GM23338 (cell line): Measurements from ENCODE around the gene ARHGEF37. TPM values are rescaled to one million over a fixed set of nuclear protein-coding genes. Genes with fewer than 3 reads are reported as not detected.

Experiments
- ATAC-seq: fragments of 200-7000 bp; cut with Tn5 transposase; 3 replicates; pipeline ENCODE4 v1.9.1; 2020
- DNase-seq: peaks from one replicate; pipeline ENCODE4 v3.0.0-alpha.2; 2015; ENCODE audit warnings: low spot score
- H2AFZ ChIP-seq: fragments of 200-600 bp; sonication (generic); 2 replicates; pipeline ENCODE4 v1.8.0; 2016; ENCODE audit warnings: antibody characterized with exemption, mild to moderate bottlenecking, moderate library complexity
- H3F3A ChIP-seq: fragments of 200-600 bp; sonication (generic); replicated peaks from 2 replicates; pipeline ENCODE4 v1.8.0; 2017; ENCODE audit warnings: antibody characterized with exemption, mixed run types, low read depth
- H3K27ac ChIP-seq: fragments of 200-600 bp; sonication (generic); 2 replicates; pipeline ENCODE4 v1.6.1; 2016; ENCODE audit warnings: low read depth
- H3K27me3 ChIP-seq: fragments of 200-600 bp; sonication (generic); 2 replicates; pipeline ENCODE4 v1.8.0; 2016; ENCODE audit warnings: mild to moderate bottlenecking, mixed run types, moderate library complexity; ENCODE audit not compliant: insufficient read depth
- H3K36me3 ChIP-seq: fragments of 200-600 bp; sonication (generic); 2 replicates; pipeline ENCODE4 v1.8.0; 2016; ENCODE audit warnings: mild to moderate bottlenecking; ENCODE audit not compliant: insufficient read depth
- H3K4me1 ChIP-seq: fragments of 200-600 bp; sonication (generic); 2 replicates; pipeline ENCODE4 v1.8.0; 2016; ENCODE audit warnings: mild to moderate bottlenecking, moderate library complexity; ENCODE audit not compliant: insufficient read depth
- H3K4me2 ChIP-seq: fragments of 200-600 bp; sonication (generic); 2 replicates; pipeline ENCODE4 v1.7.1; 2017; ENCODE audit warnings: mixed run types
- H3K4me3 ChIP-seq: fragments of 200-600 bp; sonication (generic); 2 replicates; pipeline ENCODE4 v1.6.1; 2016; ENCODE audit warnings: mixed run types
- H3K79me2 ChIP-seq: fragments of 200-600 bp; sonication (generic); replicated peaks from 2 replicates; pipeline ENCODE4 v1.8.0; 2017; ENCODE audit warnings: mild to moderate bottlenecking; ENCODE audit not compliant: insufficient read depth
- H3K9me2 ChIP-seq: fragments of 200-600 bp; sonication (generic); 2 replicates; pipeline ENCODE4 v1.8.0; 2017; ENCODE audit not compliant: insufficient read depth
- H4K20me1 ChIP-seq: fragments of 200-600 bp; sonication (generic); replicated peaks from 2 replicates; pipeline ENCODE4 v1.8.0; 2017; ENCODE audit warnings: mild to moderate bottlenecking; ENCODE audit not compliant: insufficient read depth
- H3K27ac Mint-ChIP-seq: 2 replicates; pipeline ENCODE4 v1.8.0; 2020; ENCODE audit warnings: inconsistent platforms, mild to moderate bottlenecking, moderate library complexity, mixed read lengths
- H3K27me3 Mint-ChIP-seq: 3 replicates; pipeline ENCODE4 v1.8.0; 2022; ENCODE audit warnings: low read depth, mild to moderate bottlenecking, moderate library complexity, mixed read lengths, inconsistent platforms; ENCODE audit not compliant: insufficient read depth, poor library complexity
- H3K36me3 Mint-ChIP-seq: 3 replicates; pipeline ENCODE4 v1.8.0; 2021; ENCODE audit warnings: low read depth, mild to moderate bottlenecking, inconsistent platforms, moderate library complexity, mixed read lengths
- H3K4me1 Mint-ChIP-seq: 3 replicates; pipeline ENCODE4 v1.8.0; 2020; ENCODE audit warnings: mild to moderate bottlenecking, inconsistent platforms, mixed read lengths
- H3K4me3 Mint-ChIP-seq: 3 replicates; pipeline ENCODE4 v1.8.0; 2021; ENCODE audit warnings: moderate library complexity, mild to moderate bottlenecking, inconsistent platforms, mixed read lengths
- H3K9me3 Mint-ChIP-seq: 3 replicates; pipeline ENCODE4 v1.8.0; 2020; ENCODE audit warnings: moderate library complexity, mild to moderate bottlenecking, inconsistent platforms, mixed read lengths
- EZH2 ChIP-seq: fragments of 200-600 bp; sonication (generic); IDR thresholded peaks from one replicate; pipeline ENCODE4 v1.8.0; 2017; ENCODE audit warnings: antibody characterized with exemption, mild to moderate bottlenecking, low read depth; ENCODE audit not compliant: unreplicated experiment
- EZH2phosphoT487 ChIP-seq: fragments of 200-600 bp; sonication (generic); IDR thresholded peaks from one replicate; pipeline ENCODE4 v1.8.1; 2018; ENCODE audit warnings: antibody characterized with exemption; ENCODE audit not compliant: unreplicated experiment
- JUNB ChIP-seq: IDR thresholded peaks from one replicate; pipeline ENCODE4 v1.6.1; 2016; ENCODE audit warnings: antibody characterized with exemption; ENCODE audit not compliant: unreplicated experiment
- NANOG ChIP-seq: IDR thresholded peaks from 2 replicates; pipeline ENCODE4 v1.6.1; 2016; ENCODE audit warnings: antibody characterized with exemption, borderline replicate concordance
- ZNF331 ChIP-seq: fragments of 250-450 bp; sonication (Bioruptor Pico); IDR thresholded peaks from 2 replicates; pipeline ENCODE4 v1.5.0; 2020; ENCODE audit warnings: low read depth, mild to moderate bottlenecking, moderate library complexity
- ZNF462 ChIP-seq: fragments of 250-450 bp; sonication (Bioruptor Pico); IDR thresholded peaks from 2 replicates; pipeline ENCODE4 v1.5.0; 2020; ENCODE audit warnings: mild to moderate bottlenecking, moderate library complexity
- polyA plus RNA-seq: library from polyadenylated mRNA; unstranded; fragments of >200 nt; fragmentation: Nextera tagmentation; extraction: Ambion mirVana; gene quantifications from 2 replicates; pipeline ENCODE4 v1.2.1, GENCODE V29; 2016
- total RNA-seq: library from RNA; depleted of rRNA; stranded (reverse); fragments of >200 nt; shearing (Covaris generic); gene quantifications from 2 replicates; pipeline ENCODE4 v1.2.3, GENCODE V29; 2014

The ARHGEF37 gene
- total and polyA plus RNA-seq, 2 experiments from 2014 or later = 0.14 to 0.79 TPM

GRCh38 chr5:149596712-149597111 is 15.4 kb downstream of the ARHGEF37 start:
- Mint-ChIP-seq H3K36me3 (no peaks in the 10 kb centered on the region), H3K9me3 (no peaks in the 10 kb centered on the region; the same call in 2 of the 3 replicates), H3K4me3 (no peak overlapping the region), H3K27ac (peak overlapping the region; percentile 9; the same call in 1 of the 2 replicates), H3K4me1 (peaks cover 6% of the 10 kb centered on the region), H3K27me3 (peaks cover 6% of the 10 kb centered on the region)
- peaks cover 6% of the 10 kb centered on the region; the same call in 1 of the 2 replicates for H3K4me1 ChIP-seq
- peak; percentile 14 for DNase-seq
- H3K9me2 ChIP-seq = no peaks in the 10 kb centered on the region
- H2AFZ ChIP-seq = peak overlapping the region; percentile 25; the same call in 1 of the 2 replicates
- no peak overlapping the region for H3K4me2 ChIP-seq
- H3K27ac ChIP-seq = no peak overlapping the region
- H3K79me2 ChIP-seq = no peaks in the 10 kb centered on the region
- no peak overlapping the region for H3K4me3 ChIP-seq
- ATAC-seq = no peak
- H3K36me3 ChIP-seq = no peaks in the 10 kb centered on the region
- H3K27me3 ChIP-seq = no peaks in the 10 kb centered on the region
- H3F3A ChIP-seq = no peaks in the 10 kb centered on the region
- H4K20me1 ChIP-seq = no peaks in the 10 kb centered on the region
- TF ChIP-seq ZNF462 (CRISPR knock-in tag) (no peak), EZH2phosphoT487 (no peak), ZNF331 (CRISPR knock-in tag) (no peak), EZH2 (no peak), JUNB (no peak), NANOG (no peak)

- Histone ChIP-seq H3K9me2 (no peaks in the 10 kb centered on the region), H3K4me2 (no peak overlapping the region), H3K36me3 (no peaks in the 10 kb centered on the region), H3K4me1 (peaks cover 6% of the 10 kb centered on the region; the same call in 1 of the 2 replicates), H3K4me3 (no peak overlapping the region), H3K27ac (no peak overlapping the region), H2AFZ (no peak overlapping the region), H3K27me3 (no peaks in the 10 kb centered on the region), H3K79me2 (no peaks in the 10 kb centered on the region), H4K20me1 (no peaks in the 10 kb centered on the region), H3F3A (no peaks in the 10 kb centered on the region)
- peaks cover 6% of the 10 kb centered on the region for H3K4me1 Mint-ChIP-seq
- no peak overlapping the region for H3K27ac Mint-ChIP-seq
- H3K27me3 Mint-ChIP-seq = peaks cover 6% of the 10 kb centered on the region
- no peak for ATAC-seq
- DNase-seq = no peak
- H3K4me3 Mint-ChIP-seq = no peak overlapping the region
- no peaks in the 10 kb centered on the region; the same call in 2 of the 3 replicates for H3K9me3 Mint-ChIP-seq
- TF ChIP-seq ZNF462 (CRISPR knock-in tag) = no peak
- no peak for TF ChIP-seq NANOG
- no peaks in the 10 kb centered on the region for H3K36me3 Mint-ChIP-seq
Observed at GRCh38 chr5:149597618-149598017, 16.3 kb downstream of the ARHGEF37 start.
